G401 (cell line): ENCODE results near the gene DISC1. TPM values are rescaled to one million over a fixed set of nuclear protein-coding genes. Genes with fewer than 3 reads are reported as not detected.
A peak's percentile ranks its signal among the peaks of the same experiment; 100 is the strongest.
"Not testable (repeated sequence)": the region's sequence is repeated elsewhere in the genome, so short reads cannot be mapped to it uniquely, and the experiment has no call there.

ENCODE experiments used
- DNase-seq: peaks from one replicate; pipeline ENCODE4 v3.0.0-alpha.2; 2015; ENCODE audit warnings: low spot score
- in situ Hi-C: cut with HindIII; loops from 2 replicates; pipeline ENCODE4 v1.10.0; 2016; ENCODE audit warnings: low sequenced_read_pairs, mixed read lengths
- total RNA-seq: library from RNA; depleted of rRNA; stranded (reverse); fragments of >200 nt; shearing (Covaris generic); gene quantifications from 2 replicates; pipeline ENCODE4 v1.2.3, GENCODE V29; 2014

The DISC1 gene
- total RNA-seq, 1 experiment from 2014 or later, result 6.1 TPM

- no peak for DNase-seq
- in situ Hi-C loops, result no loop called here
Measured at GRCh38 chr1:231630558-231631205, 4.1 kb downstream of the DISC1 start.

GRCh38 chr1:231631717-231632116 lies 5.1 kb downstream of the DISC1 start:
- in situ Hi-C loops, result no loop called here
- DNase-seq, result no peak

GRCh38 chr1:231632119-231632518 lies 5.5 kb downstream of the DISC1 start:
- in situ Hi-C loops, result no loop called here
- no peak for DNase-seq

- DNase-seq, result no peak
- in situ Hi-C loops, result no loop called here
Measured at GRCh38 chr1:231634323-231635013, 7.9 kb downstream of the DISC1 start.

- no peak for DNase-seq
- in situ Hi-C loops, result no loop called here
Measured at GRCh38 chr1:231636157-231636556, 9.6 kb downstream of the DISC1 start.

- DNase-seq, in situ Hi-C loops: not testable (repeated sequence)
Measured at GRCh38 chr1:231636922-231637321, 10.3 kb downstream of the DISC1 start.

- no peak for DNase-seq
- in situ Hi-C loops, result no loop called here
Measured at GRCh38 chr1:231638647-231639046, 12.1 kb downstream of the DISC1 start.

- in situ Hi-C loops, result no loop called here
- no peak for DNase-seq
Measured at GRCh38 chr1:231639819-231640218, 13.2 kb downstream of the DISC1 start.

GRCh38 chr1:231641444-231641843 lies 14.9 kb downstream of the DISC1 start:
- in situ Hi-C loops, DNase-seq: not testable (repeated sequence)

- in situ Hi-C loops, DNase-seq: not testable (repeated sequence)
Measured at GRCh38 chr1:231642061-231642460, 15.5 kb downstream of the DISC1 start.

GRCh38 chr1:231642618-231643017 lies 16.0 kb downstream of the DISC1 start:
- DNase-seq, result peak; percentile 10
- in situ Hi-C loops, result no loop called here

- DNase-seq, result peak; percentile 12
- in situ Hi-C loops, result no loop called here
Measured at GRCh38 chr1:231643071-231643934, 16.7 kb downstream of the DISC1 start.

GRCh38 chr1:231643935-231644237 lies 17.3 kb downstream of the DISC1 start:
- DNase-seq, result no peak
- in situ Hi-C loops, result no loop called here

GRCh38 chr1:231645634-231646033 lies 19.0 kb downstream of the DISC1 start:
- in situ Hi-C loops, DNase-seq: not testable (repeated sequence)

- DNase-seq, in situ Hi-C loops: not testable (repeated sequence)
Measured at GRCh38 chr1:231646165-231646564, 19.6 kb downstream of the DISC1 start.

- DNase-seq, in situ Hi-C loops: not testable (repeated sequence)
Measured at GRCh38 chr1:231651621-231652260, 25.2 kb downstream of the DISC1 start.

GRCh38 chr1:231653632-231654031 lies 27.0 kb downstream of the DISC1 start:
- in situ Hi-C loops, result no loop called here

GRCh38 chr1:231656741-231657140 lies 30.2 kb downstream of the DISC1 start:
- in situ Hi-C loops, result no loop called here
- DNase-seq, result no peak

More at GRCh38 chr1:231653632-231654031, 27.0 kb downstream of the DISC1 start:
- no peak for DNase-seq

- DNase-seq, in situ Hi-C loops: not testable (repeated sequence)
Measured at GRCh38 chr1:231658223-231658622, 31.6 kb downstream of the DISC1 start.
